HG03196 (cell line): ENCODE data around the gene MIAT.
A peak's percentile ranks its signal among the peaks of the same experiment; 100 is the strongest.
"Not testable (repeated sequence)": the region's sequence is repeated elsewhere in the genome, so short reads cannot be mapped to it uniquely, and the experiment has no call there.

Source experiments
- ATAC-seq: cut with Tn5 transposase; IDR thresholded peaks from one replicate; pipeline ENCODE4 v1.9.1; 2021; ENCODE audit not compliant: unreplicated experiment

The MIAT gene

GRCh38 chr22:26656891-26657851 lies at the start of gene MIAT:
MIAT (plus strand) TSS chr22:26657588.
- no peak for ATAC-seq

DNA sequence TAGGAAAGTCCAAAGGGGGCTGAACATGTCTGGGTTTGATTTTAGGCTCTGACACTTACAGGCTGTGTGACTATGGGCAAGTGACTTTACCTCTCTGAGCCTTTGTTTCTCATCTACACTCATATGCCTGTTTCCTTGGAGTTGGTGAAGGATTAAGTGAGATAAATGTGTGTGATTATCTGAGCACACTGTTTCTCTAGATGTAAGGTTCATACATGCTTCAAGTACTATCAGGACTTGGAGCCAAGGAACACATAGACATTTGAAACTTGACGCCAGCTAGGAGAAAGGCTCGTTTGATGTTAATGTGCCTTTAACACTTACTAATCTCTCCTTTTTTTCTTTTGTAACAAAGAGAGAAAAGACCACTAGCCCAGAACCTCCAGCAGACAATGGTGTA lies 49.3 kb upstream of the MIAT start:
- ATAC-seq: no peak

DNA sequence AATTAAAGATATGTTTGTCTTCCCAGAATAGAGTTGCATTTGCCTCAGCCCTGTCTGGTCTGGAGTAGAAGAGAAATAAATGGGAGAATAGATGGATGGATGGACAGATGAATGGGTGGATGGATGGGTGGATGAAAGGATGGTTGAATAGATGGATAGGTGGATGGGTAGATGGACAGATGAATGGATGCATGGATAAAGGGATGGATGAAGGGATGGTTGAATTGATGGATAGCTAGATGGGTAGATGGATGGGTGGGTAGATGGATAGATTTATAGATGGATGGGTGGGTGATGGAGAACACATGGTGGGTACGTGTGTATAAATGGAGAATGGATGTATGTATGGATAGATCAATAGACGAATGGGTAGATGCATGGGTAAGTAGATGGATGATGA lies 48.1 kb upstream of the MIAT start:
- no peak for ATAC-seq

DNA sequence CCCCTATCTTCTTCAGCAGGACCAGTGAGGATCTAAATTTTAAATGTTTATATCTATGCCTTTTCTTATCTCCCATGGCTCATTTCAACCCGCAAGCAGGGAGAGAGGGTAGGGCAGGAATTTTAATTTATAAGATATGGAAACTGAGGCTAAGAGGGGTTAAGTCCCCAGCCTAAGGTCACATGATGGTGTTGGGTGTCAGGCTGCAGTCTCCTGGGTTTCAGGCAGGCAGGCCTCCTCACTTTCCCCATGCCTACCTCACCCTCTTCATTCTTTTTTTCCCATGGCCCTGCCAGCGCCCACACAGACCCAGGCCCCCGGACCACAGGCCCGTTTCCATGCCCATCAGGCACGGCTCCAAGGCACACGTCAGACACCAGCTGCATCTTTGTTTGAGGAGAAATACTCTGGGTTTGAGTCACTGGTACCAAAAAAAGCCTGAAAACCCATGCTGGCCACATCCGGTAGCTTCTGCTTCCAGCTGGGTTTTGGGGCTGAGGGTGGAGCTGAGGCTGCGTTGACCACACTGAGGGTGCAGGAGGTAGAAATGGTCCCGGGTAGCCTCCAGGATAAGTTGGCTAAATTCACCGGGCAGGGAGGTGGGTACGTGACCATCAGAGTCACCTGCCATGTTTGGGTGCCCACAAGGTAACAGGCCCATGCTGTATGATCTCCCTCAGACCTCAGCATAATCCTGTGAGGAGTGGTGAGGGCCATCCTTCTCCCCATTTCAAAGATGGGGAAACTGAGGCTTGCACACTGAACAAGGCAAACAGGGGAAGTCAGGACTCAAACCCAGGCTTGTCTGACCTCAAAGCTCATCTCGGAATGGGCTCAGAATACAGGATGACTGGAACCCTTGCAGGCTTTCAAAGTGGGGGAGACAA lies 47.1 kb upstream of the MIAT start:
- peak; percentile 73 for ATAC-seq

- ATAC-seq: no peak
Measured at GRCh38 chr22:26610996-26611395, 46.4 kb upstream of the MIAT start.

- ATAC-seq: no peak
Measured at GRCh38 chr22:26612652-26613051, 44.7 kb upstream of the MIAT start.

GRCh38 chr22:26613753-26614152 lies 43.6 kb upstream of the MIAT start:
- not testable (repeated sequence) for ATAC-seq

DNA sequence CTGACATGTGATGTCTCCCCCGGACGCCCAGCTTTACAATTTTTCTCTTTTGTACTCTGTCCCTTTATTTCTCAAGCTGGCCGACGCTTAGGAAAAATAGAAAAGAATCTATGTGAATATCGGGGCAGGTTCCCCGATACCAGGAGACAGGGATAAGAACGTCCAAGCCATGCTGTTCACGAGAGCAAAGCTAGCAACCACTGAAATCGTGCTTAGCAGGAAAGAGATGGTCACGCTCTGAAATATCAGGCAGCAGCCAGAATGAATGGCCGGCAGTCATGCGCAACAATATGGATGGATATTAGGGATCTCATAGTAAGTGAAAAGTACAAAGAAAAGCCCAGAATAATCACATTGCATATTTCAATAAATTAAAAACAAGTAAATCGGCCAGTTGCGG lies 43.1 kb upstream of the MIAT start:
- no peak for ATAC-seq

- ATAC-seq: no peak
Measured at GRCh38 chr22:26615149-26615548, 42.2 kb upstream of the MIAT start.

DNA sequence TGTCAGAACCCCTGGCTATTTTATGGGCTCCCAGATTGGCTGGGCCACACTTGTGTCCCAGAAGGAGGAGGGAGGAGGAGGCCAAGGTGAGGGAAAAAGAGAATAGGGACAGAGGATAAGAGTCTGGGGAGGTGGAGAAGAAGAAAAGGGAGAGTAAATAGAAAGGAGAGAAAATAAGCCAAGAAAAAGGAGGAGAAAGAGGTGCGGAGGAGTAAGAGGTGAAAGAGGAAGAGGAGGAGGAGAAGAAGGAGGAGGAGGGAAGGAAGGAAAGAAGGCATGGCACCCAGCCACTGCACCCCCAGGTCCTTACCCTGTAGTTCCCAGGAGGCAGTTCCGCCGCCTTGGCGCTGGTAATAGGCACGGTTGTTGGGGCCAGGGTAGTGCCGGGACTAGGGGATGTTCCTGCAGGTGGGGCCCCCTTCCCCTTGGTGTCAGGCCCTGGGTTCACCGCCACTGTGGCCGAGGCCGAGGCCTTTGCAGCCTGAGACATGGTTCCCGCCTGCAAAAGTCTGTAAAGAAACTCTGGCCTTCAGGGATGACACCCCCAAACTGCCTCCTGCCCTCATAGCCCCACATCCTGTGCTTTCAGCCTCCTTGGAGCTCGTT lies 41.5 kb upstream of the MIAT start:
- ATAC-seq: no peak

GRCh38 chr22:26616650-26617049 lies 40.7 kb upstream of the MIAT start:
- ATAC-seq: no peak

DNA sequence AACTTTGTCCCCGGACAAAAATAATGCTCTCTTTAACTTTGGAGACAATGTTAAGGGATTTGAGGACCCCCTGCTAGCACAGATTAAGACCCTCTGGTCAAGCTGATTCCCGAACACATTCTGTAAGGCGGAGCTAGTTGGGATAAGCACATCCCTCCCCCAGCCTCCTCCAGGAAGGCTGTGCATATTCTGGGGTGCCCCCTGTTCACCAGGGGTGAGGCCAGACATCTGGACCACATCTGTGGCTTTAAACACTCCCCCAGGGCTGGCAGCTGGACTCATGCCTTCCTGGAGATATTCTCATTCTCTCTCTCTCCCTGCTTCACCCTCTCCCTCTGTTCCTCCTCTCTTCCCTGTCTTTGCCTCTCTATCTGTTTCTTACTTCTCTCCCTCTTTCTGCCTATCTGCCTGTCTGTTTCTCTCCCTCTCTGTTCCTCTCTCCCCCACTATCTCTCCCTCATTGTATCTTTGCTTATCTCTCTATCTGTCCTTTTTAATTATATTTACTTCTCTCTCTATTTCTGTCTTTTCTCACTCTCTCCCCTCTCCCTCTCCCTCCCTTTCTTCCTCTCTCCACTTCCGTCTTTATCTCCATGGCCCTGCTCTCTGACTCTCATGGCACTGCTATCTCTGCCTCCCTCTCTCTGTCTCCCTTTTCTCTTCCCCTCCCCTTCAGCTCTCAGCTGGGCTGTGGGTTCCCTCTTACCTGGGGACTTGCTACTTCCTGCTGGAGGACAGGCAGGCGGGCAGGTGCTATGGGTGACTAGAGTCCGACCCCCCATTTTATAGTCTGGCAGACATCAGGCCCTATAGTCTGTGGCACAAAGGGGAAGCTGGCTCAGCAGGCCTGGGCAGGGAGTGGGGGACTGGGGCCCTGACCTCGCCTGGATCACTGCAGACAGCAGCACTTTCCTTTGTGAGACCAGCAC lies 39.9 kb upstream of the MIAT start, which contains the start of gene CRYBB1:
CRYBB1 (minus strand) TSS at position 757 of the 929 bp plus-strand sequence. CDS start 1,708 bp downstream, outside the sequence.
- no peak for ATAC-seq

GRCh38 chr22:26618455-26618854 lies 38.9 kb upstream of the MIAT start:
- ATAC-seq: no peak

GRCh38 chr22:26619510-26619909 lies 37.9 kb upstream of the MIAT start:
- ATAC-seq: no peak

DNA sequence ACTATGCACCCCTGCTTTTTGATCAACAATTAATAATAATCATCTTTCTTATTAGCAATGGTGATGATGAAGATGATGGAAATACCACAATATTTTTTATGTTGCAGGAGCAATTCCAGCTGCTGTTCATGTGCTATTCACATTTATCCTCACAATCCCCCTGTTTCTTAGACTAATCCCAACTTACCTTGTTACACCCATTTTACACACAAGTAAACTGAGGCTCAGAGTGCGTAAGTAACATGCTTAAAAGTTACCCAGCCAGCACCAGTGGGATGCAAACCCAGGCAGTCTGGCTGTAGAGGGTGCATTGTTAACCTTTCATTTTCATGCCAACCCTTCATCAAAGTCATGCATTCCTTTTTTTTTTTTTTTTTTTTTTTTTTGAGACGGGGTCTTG lies 37.2 kb upstream of the MIAT start:
- no peak for ATAC-seq

GRCh38 chr22:26621663-26622062 lies 35.7 kb upstream of the MIAT start, which contains the start of gene CRYBA4:
CRYBA4 (plus strand) TSS chr22:26621963; CDS start chr22:26622597, 634 bp downstream.
- ATAC-seq: no peak

DNA sequence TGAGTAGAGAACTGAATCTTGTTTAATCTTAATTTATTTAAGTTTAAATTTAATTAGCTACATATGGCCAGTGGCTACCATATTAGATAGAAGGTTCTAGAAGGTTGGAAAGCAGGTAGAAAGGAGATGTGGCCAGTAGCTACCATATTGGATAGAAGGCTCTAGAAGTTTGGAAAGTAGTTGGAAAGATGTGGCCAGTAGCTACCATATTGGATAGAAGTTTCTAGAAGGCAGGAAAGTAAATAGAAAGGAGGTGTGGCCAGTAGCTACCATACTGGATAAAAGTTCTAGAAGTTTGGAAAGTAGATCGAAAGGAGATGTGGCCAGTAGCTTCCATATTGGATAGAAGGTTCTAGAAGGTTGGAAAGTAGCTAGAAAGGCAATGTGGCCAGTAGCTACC lies 33.4 kb upstream of the MIAT start:
- no peak for ATAC-seq

- ATAC-seq: no peak
Measured at GRCh38 chr22:26624803-26625202, 32.6 kb upstream of the MIAT start.

GRCh38 chr22:26629988-26630761 lies 27.2 kb upstream of the MIAT start:
- no peak for ATAC-seq
